ENCODE data around the gene CTNNA3. TPM values are rescaled to one million over a fixed set of nuclear protein-coding genes. Genes with fewer than 3 reads are reported as not detected.

CTNNA3 gene
- total and polyA plus RNA-seq, 7 donors = 0.85 to 66.2 (median 28.1) TPM

GRCh38 chr10:66572700-66573099 is 1123.3 kb downstream of the CTNNA3 start:
- Histone ChIP-seq H3K4me1 (no peaks in the 10 kb centered on the region), H3K9me3 (no peaks in the 10 kb centered on the region), H3K4me3 (no peak overlapping the region), H3K27me3 (ENCODE audit: insufficient read depth in 3 of 3, low read length in 2 of 3) (no peaks in the 10 kb centered on the region), H3K36me3 (ENCODE audit: insufficient read depth in 1 of 2, low read depth in 1 of 2) (no peaks in the 10 kb centered on the region), H3K27ac (no peak overlapping the region)
- intact Hi-C loops (cut with DNase I) = no loop called here
- no peak for TF ChIP-seq CTCF (IDR thresholded peaks at IDR 0.05)
- no peak for DNase-seq
- 71 to 90% (median 81%) methylated on average over 2 of the region's 2 CpGs for WGBS, 3 donors
- no peak for ATAC-seq

- intact Hi-C loops (cut with DNase I) = no loop called here
- Histone ChIP-seq H3K36me3 (ENCODE audit: insufficient read depth in 1 of 2, low read depth in 1 of 2) (no peaks in the 10 kb centered on the region), H3K9me3 (no peaks in the 10 kb centered on the region), H3K4me3 (no peak overlapping the region), H3K27ac (no peak overlapping the region), H3K4me1 (no peaks in the 10 kb centered on the region), H3K27me3 (ENCODE audit: insufficient read depth in 3 of 3, low read length in 2 of 3) (no peaks in the 10 kb centered on the region)
- no peak for ATAC-seq
- no peak for DNase-seq
- TF ChIP-seq CTCF (IDR thresholded peaks at IDR 0.05) = no peak
- 61 to 68% (median 65%) methylated on average over 4 of the region's 4 CpGs for WGBS, 3 donors
These were observed 1130.0 kb downstream of the CTNNA3 start for GRCh38 chr10:66565999-66566398.

GRCh38 chr10:66564287-66564686 is 1131.7 kb downstream of the CTNNA3 start:
- Histone ChIP-seq H3K36me3 (ENCODE audit: insufficient read depth in 1 of 2, low read depth in 1 of 2) (no peaks in the 10 kb centered on the region), H3K27ac (no peak overlapping the region), H3K4me3 (no peak overlapping the region), H3K4me1 (no peaks in the 10 kb centered on the region), H3K9me3 (no peaks in the 10 kb centered on the region), H3K27me3 (ENCODE audit: insufficient read depth in 3 of 3, low read length in 2 of 3) (no peaks in the 10 kb centered on the region)
- no peak for TF ChIP-seq CTCF (IDR thresholded peaks at IDR 0.05)
- peak in 3 of 4 donors; percentile 32 to 53 (median 32) for ATAC-seq
- intact Hi-C loops (cut with DNase I) = no loop called here
- WGBS, 3 donors = 44 to 60% (median 53%) methylated on average over 3 of the region's 3 CpGs
- no peak for DNase-seq

DNA sequence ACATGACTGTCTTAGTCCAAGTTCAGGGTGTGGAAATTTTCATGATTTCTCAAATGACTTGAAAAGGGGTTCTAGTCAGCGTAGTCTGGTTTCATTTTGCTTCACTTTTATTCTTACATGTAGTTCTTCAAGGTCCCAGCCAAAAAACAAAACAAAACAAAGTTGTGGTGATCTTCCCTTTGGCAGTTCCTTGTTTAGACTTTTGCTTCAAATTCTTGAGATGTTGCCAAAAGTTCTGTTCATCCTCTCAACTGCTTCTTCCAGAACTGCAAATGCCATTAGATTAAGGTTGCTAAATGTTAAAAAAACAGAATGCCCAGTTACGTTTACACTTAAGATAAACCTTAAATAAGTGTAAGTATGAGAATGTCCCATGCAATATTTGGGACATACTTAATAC is 1140.9 kb downstream of the CTNNA3 start:
- Histone ChIP-seq H3K9me3 (no peaks in the 10 kb centered on the region), H3K36me3 (ENCODE audit: insufficient read depth in 1 of 2, low read depth in 1 of 2) (no peaks in the 10 kb centered on the region), H3K27me3 (ENCODE audit: insufficient read depth in 3 of 3, low read length in 2 of 3) (no peaks in the 10 kb centered on the region), H3K4me1 (no peaks in the 10 kb centered on the region), H3K27ac (no peak overlapping the region), H3K4me3 (no peak overlapping the region)
- intact Hi-C loops (cut with DNase I) = no loop called here
- TF ChIP-seq CTCF (IDR thresholded peaks at IDR 0.05) = no peak
- ATAC-seq = no peak
- 46 to 55% (median 47%) methylated on average over 2 of the region's 2 CpGs for WGBS, 3 donors
- no peak for DNase-seq

DNA sequence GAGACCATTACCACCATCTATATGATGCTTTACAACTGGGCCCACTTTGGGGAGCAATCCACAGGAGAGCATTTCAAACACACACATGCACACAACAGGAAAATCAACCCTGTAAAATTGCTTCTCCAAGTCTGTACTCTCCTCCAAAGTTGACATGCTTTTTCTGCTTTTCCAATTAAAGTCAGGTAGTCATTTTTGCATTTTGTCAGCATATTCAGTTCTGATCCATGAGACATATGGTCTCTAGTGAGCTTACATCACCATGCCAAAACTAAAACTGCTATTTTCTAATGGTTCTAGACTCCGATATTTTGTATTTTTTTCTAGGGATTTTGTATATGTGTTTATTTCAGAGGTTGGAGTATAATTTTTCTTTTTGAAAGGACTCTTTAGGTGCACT is 1143.7 kb downstream of the CTNNA3 start:
- Histone ChIP-seq H3K4me1 (no peaks in the 10 kb centered on the region), H3K9me3 (no peaks in the 10 kb centered on the region), H3K27ac (no peak overlapping the region), H3K4me3 (no peak overlapping the region), H3K36me3 (ENCODE audit: insufficient read depth in 1 of 2, low read depth in 1 of 2) (no peaks in the 10 kb centered on the region), H3K27me3 (ENCODE audit: insufficient read depth in 3 of 3, low read length in 2 of 3) (no peaks in the 10 kb centered on the region)
- TF ChIP-seq CTCF (IDR thresholded peaks at IDR 0.05) = no peak
- DNase-seq (no peak), ATAC-seq (no peak)
- 93 to 97% (median 95%) methylated on average over 1 of the region's 1 CpG for WGBS, 3 donors
- intact Hi-C loops (cut with DNase I) = no loop called here

All from psoas muscle (tissue), 8 donors.